ENCODE measurements around the gene ALDH7A1.

The ALDH7A1 gene

DNA sequence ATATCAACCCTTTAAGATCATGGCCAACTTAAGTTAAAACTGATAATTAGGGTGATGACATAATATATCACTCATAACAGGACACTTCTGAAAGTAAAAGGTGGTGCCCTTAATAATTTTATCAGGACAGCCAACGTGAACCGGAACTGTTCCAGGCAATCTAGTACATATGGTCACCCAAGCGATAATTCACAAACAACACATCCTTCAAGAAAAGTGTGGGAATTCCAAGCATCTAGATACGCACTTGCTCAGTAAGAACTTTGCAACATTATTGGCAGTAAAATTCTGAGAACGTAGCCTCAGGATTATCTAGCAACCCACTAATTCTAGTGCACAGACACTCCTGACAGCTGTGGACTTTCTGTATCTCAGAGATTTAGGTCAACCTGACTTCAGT lies 85.7 kb downstream of the ALDH7A1 start:
- DNase-seq (ENCODE audit: low read depth in 1 of 2, low spot score in 1 of 2): no peak

DNA sequence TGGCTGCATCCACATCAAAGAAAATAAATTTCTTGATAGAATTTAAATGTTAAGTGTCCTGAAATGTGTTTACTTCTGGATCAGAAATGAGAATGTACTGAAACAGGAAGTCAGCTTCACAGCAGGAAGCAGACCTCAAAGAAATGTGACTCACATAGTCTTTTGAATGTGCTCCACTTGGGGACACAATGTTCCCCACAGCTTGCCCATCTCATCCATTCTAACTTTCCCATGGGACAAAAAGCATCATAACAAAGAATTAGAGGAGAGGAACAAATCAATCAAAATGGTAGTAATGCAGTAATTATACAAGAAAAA lies 86.1 kb downstream of the ALDH7A1 start:
- no peak for DNase-seq (ENCODE audit: low read depth in 1 of 2, low spot score in 1 of 2)

DNA sequence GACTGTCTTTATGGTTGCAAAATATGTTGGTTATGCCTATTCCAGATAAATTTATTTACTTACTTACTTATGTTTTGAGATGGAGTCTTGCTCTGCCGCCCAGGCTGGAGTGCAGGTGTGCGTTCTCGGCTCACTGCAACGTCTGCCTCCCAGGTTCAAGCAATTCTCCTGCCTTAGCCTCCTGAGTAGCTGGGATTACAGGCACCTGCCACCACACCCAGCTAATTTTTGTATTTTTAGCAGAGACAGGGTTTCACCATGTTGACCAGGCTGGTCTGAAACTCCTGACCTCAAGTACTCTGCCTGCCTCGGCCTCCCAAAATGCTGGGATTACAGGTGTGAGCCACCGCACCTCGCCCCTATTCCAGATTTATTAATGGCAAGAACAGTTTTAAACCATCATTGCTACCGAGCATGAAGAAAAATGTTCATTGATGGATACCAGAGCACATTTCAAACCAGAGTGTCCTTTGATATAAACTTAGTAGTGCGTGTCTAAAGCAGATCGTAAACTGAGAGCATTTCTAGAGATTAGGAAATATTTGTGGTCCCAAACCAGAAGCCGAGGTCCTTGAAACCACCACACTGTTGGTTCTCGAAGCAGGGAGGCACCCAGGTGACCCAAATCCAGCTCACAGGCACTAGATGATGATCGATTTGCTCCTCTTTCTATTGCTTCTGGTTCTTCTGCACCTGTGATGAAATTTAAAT lies 86.6 kb downstream of the ALDH7A1 start:
- no peak for DNase-seq (ENCODE audit: low read depth in 1 of 2, low spot score in 1 of 2)

DNA sequence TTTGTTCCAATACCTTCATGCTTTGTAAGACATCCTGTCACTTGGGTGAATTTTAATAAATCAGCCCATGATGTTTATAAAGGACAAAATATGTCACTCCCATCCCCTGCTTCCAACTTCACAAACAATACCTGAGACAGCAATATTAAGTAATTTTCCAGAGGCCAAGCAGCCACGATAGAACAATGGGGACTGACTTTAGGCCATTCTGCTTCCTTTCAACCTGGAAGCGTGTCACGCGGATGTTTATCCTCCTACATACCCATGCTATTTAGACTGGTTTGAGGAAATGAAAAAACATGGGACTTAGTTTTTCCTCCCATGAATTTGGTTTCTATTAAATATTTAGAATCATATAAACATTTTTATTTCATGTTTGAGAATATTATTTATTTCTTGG lies 88.9 kb downstream of the ALDH7A1 start:
- no peak for DNase-seq (ENCODE audit: low read depth in 1 of 2, low spot score in 1 of 2)

DNA sequence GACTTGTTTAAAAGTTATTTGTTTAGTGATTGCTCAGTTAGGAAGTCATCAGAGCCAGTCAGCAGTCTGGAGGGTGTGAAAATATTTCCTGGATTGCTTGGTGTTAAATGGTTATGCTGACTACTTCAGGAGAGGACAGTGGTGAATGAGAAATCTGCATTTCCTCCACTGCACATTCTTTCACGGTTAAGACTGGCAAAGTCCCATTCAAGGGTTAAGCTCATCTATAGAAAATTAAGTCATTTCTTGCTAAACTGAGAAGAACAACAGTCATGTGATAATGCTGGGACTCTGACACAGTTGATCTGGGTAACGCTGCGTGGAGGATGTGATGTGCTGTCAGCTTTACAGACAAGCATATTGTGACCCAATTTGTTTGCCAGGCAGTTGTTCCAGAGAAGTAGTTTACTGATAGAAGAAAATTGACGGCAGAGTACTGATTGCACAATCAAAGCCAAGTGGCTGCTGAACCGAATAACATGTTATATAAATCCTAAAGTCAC lies 91.4 kb downstream of the ALDH7A1 start:
- DNase-seq (ENCODE audit: low read depth in 1 of 2, low spot score in 1 of 2): no peak

GRCh38 chr5:126501448-126501847 lies 93.6 kb downstream of the ALDH7A1 start:
- DNase-seq (ENCODE audit: low read depth in 1 of 2, low spot score in 1 of 2): no peak

GRCh38 chr5:126499853-126500342 lies 95.1 kb downstream of the ALDH7A1 start:
- DNase-seq (ENCODE audit: low read depth in 1 of 2, low spot score in 1 of 2): no peak

GRCh38 chr5:126499278-126499677 lies 95.7 kb downstream of the ALDH7A1 start:
- no peak for DNase-seq (ENCODE audit: low read depth in 1 of 2, low spot score in 1 of 2)

DNA sequence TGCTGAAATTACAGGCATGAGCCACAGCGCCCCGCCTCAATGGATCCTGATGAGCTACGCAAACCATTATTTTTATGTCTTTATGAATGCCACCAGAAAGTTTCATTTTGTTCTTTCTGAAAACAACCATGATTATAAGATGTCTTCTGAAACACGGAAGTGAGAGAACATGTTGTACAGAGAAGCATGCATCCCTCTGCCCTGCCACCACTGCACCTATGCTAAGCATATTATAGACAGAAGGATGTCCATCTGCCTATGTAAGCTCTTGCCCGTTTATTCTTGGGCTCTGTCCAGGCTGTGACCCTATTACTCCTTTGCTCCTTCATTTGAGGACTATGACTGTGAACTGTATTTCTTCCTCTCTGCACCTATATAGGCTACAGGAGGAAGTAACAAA lies 97.5 kb downstream of the ALDH7A1 start:
- no peak for DNase-seq (ENCODE audit: low read depth in 1 of 2, low spot score in 1 of 2)

DNA sequence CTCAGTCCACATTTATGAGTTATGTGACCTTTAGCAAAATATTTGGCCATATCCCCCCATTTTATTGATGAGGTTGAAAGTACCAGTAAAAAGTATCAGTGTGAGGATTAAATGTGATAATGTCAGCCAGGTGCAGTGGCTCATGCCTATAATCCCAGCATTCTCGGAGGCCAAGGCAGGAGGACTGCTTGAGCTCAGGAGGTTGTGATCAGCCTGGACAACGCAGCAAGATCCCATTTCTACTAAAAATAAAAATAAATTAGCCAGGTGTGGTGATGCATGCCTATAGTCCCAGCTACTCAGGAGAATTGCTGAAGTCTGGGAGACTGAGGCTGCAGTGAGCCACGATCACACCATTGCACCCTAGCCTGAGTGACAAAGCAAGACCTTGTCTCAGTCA lies 100.6 kb downstream of the ALDH7A1 start:
- no peak for DNase-seq (ENCODE audit: low read depth in 1 of 2, low spot score in 1 of 2)

DNA sequence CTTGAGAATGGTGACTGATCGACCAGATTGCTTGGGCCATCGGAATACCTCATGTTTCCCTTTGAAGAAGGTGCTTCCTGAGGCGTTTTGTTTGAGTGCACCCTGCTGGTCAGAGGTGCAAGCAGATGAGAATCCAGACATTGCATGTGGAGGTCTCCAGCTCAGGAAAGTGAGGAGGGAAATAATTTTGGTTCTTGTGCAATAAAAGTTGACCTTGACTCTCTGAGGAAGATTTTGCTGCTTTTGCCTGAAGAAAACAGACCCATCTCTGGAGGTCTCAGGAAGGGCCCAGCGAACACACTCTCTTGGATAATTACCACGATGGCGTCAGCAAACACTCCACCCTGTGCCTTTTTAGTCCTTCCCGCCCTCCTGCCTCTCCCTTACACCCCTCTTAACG lies 102.1 kb downstream of the ALDH7A1 start:
- DNase-seq (ENCODE audit: low read depth in 1 of 2, low spot score in 1 of 2): no peak

DNA sequence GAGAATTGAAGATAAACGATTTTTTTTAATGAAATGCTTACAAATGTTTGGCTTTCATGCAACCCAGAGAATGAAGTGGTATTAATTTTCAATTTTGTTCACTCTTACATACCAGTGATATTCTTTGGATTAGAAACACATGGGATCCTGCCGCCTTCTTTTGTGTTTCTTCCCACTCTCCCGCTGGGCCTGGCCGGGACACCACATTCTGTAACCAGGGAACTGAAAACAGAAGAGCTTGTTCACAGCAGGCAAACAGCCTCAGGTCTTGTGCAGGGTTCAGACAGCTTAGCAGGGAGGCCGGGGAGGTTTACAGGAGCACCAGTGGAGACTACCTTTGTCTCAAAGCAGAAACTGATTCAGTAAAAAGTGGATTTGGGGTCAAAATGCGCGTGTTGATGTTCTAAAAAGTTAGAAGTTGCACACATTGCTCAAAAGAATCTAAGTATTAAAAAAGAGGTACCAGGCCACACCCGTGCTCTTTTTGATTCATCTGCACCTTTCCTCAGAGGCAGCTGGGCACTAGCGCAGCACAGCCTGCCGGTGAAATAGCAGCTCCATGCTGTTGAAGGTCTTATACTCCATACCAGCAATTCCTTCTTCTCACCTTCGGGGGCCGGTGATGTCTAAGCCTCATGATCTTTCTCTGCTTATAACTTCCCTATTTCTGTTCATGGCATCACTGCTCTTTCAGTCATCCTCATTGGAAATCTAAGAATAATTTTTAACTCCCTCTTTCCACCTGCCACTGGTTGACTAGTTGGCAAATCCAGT lies 104.7 kb downstream of the ALDH7A1 start:
- DNase-seq (ENCODE audit: low read depth in 1 of 2, low spot score in 1 of 2): no peak

DNA sequence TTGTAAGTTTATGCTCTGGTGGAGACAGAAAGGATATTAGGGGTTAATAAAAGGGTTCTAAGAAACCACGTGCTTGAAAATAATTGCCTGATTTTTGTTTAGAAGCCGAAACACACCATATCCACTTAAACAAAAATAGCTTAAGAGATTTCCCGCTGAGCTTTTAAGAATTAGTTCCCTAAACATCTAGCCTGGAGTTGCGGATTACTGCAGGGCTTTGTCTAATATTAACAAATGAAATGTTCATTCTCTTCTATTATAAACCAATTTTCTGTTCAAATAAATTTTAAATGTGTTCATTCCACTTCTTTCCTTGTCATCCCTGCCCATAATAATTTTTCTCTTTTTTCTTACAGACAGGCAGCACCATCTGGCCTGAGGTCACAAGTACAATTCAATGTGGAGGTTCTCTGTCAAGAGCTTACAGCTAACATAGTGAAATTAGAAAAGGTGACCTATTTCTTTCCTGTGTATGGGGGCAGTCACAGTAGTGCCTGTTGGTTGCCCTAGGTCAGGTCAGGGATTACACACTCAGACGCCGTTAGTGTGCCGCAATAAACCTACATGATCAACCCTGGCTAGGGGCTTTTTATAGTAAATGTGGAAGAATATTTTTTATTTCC lies 106.5 kb downstream of the ALDH7A1 start:
- DNase-seq (ENCODE audit: low read depth in 1 of 2, low spot score in 1 of 2): no peak

- no peak for DNase-seq (ENCODE audit: low read depth in 1 of 2, low spot score in 1 of 2)
These were observed 107.4 kb downstream of the ALDH7A1 start for GRCh38 chr5:126487596-126487995.

GRCh38 chr5:126486332-126486731 lies 108.7 kb downstream of the ALDH7A1 start:
- no peak for DNase-seq (ENCODE audit: low read depth in 1 of 2, low spot score in 1 of 2)

- no peak for DNase-seq (ENCODE audit: low read depth in 1 of 2, low spot score in 1 of 2)
These were observed 110.8 kb downstream of the ALDH7A1 start for GRCh38 chr5:126484253-126484652.

GRCh38 chr5:126483156-126483555 lies 111.9 kb downstream of the ALDH7A1 start:
- DNase-seq (ENCODE audit: low read depth in 1 of 2, low spot score in 1 of 2): no peak

- no peak for DNase-seq (ENCODE audit: low read depth in 1 of 2, low spot score in 1 of 2)
These were observed 112.4 kb downstream of the ALDH7A1 start for GRCh38 chr5:126482591-126482990.

DNA sequence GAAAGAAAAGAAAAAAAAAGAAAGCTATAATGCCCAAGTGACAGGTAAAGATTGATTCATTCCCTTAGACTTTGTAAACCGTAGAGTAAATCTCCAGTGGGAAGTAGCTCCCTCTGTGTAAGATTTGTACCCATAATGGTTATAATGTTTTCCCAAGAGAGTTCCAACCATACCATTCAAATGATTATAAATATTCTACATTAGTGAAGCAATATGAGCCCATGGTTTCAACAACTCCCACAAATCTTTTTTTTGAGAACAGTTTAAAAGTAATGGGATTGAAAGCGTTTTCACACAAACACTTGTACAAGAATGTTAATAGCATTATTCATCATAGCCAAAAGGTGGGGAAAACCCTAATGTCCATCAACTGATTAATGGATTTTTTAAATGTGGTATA lies 113.8 kb downstream of the ALDH7A1 start:
- DNase-seq (ENCODE audit: low read depth in 1 of 2, low spot score in 1 of 2): no peak

Data from activated T-helper 1 cell treated with anti-CD3 and anti-CD28 coated beads, Interleukin-2, amount 50 U/mL, for 16 hours (primary cell).